Fibroblast of mammary gland (primary cell): ENCODE results near the gene CHSY1.
A peak's percentile ranks its signal among the peaks of the same experiment; 100 is the strongest.

Source experiments
- DNase-seq: peaks from one replicate; pipeline ENCODE4 v3.0.0-alpha.2; 2010; ENCODE audit warnings: low read depth
- H3K4me3 ChIP-seq: 2 replicates; pipeline ENCODE4 v1.5.1; 2011; ENCODE audit warnings: low read depth, mild to moderate bottlenecking, low read length, moderate library complexity; ENCODE audit not compliant: control insufficient read depth
- CTCF ChIP-seq: conservative IDR thresholded peaks from 2 replicates; pipeline ENCODE4 v1.5.1; 2011; ENCODE audit warnings: low read depth, low read length, inconsistent platforms; ENCODE audit not compliant: control insufficient read depth, insufficient read depth

The CHSY1 gene

GRCh38 chr15:101251830-101252820, at the start of gene CHSY1:
CHSY1 (minus strand) TSS chr15:101252048; CDS start chr15:101251456, 592 bp downstream.
- DNase-seq: peak; percentile 90
- no peak for TF ChIP-seq CTCF
- peak within 1 kb of the TSS; percentile 83 for H3K4me3 ChIP-seq

GRCh38 chr15:101296418-101297405, 44.9 kb upstream of the CHSY1 start:
- TF ChIP-seq CTCF: no peak
- peak; percentile 30 for DNase-seq
- peak overlapping the region; percentile 79 for H3K4me3 ChIP-seq

GRCh38 chr15:101295607-101296161, 43.8 kb upstream of the CHSY1 start:
- DNase-seq: peak; percentile 12
- H3K4me3 ChIP-seq: peak overlapping the region; percentile 79
- no peak for TF ChIP-seq CTCF

GRCh38 chr15:101294731-101295606, 43.1 kb upstream of the CHSY1 start, which contains the start of gene SNRPA1:
SNRPA1 (minus strand) TSS chr15:101295248; CDS start chr15:101295178, 70 bp downstream.
- DNase-seq: peak; percentile 91
- H3K4me3 ChIP-seq: peak within 1 kb of the TSS; percentile 79
- TF ChIP-seq CTCF: no peak

- peak overlapping the region; percentile 79 for H3K4me3 ChIP-seq
- TF ChIP-seq CTCF: no peak
- DNase-seq: peak; percentile 13
Measured at GRCh38 chr15:101293122-101293521, 41.3 kb upstream of the CHSY1 start.
